Thymus (tissue), 11 donors: ENCODE data around the gene ATP6V0D1. TPM values are rescaled to one million over a fixed set of nuclear protein-coding genes. Genes with fewer than 3 reads are reported as not detected.

Source experiments
- DNase-seq, 9 donors: peaks; one replicate each; pipeline ENCODE4 v3.0.0-alpha.2; 2013; ENCODE audit warnings: low spot score in 9 of 9, low read depth in 6 of 9, missing footprints in 1 of 9
- H3K27ac ChIP-seq, 2 donors: one replicate each; pipeline ENCODE4 v1.5.1; 2013; ENCODE audit warnings: control low read depth in 1 of 2, low read depth in 1 of 2, low read length in 1 of 2, mild to moderate bottlenecking in 1 of 2, moderate library complexity in 1 of 2
- H3K27me3 ChIP-seq, 2 donors: one replicate each; pipeline ENCODE4 v1.5.1; 2013; ENCODE audit warnings: low read length in 1 of 2; ENCODE audit not compliant: control insufficient read depth in 2 of 2, insufficient read depth in 1 of 2
- H3K36me3 ChIP-seq, 2 donors: one replicate each; pipeline ENCODE4 v1.5.1; 2013; ENCODE audit warnings: low read length in 1 of 2, mild to moderate bottlenecking in 1 of 2, moderate library complexity in 1 of 2; ENCODE audit not compliant: control insufficient read depth in 2 of 2, insufficient read depth in 2 of 2
- H3K4me1 ChIP-seq, 2 donors: one replicate each; pipeline ENCODE4 v1.5.1; 2013; ENCODE audit warnings: low read length in 2 of 2; ENCODE audit not compliant: control insufficient read depth in 2 of 2, insufficient read depth in 2 of 2
- H3K4me3 ChIP-seq, 2 donors: one replicate each; pipeline ENCODE4 v1.5.1; 2013; ENCODE audit warnings: low read length in 2 of 2, control low read depth in 1 of 2, mild to moderate bottlenecking in 1 of 2
- H3K9me3 ChIP-seq, 2 donors: one replicate each; pipeline ENCODE4 v1.5.1; 2013; ENCODE audit warnings: low read length in 1 of 2, mild to moderate bottlenecking in 1 of 2; ENCODE audit not compliant: control insufficient read depth in 2 of 2, insufficient read depth in 1 of 2
- WGBS: extraction: QIAGEN DNeasy Blood & Tissue Kit; methylation state at CpG from one replicate; pipeline ENCODE4 v1.1.7; 2013; 5-methylcytosine and 5-hydroxymethylcytosine counted together
- polyA plus RNA-seq: library from polyadenylated mRNA; stranded (reverse); fragments of 200-250 nt; gene quantifications from one replicate; pipeline ENCODE4 v1.2.3, GENCODE V29; 2013
- total RNA-seq: library from RNA; stranded (reverse); fragments of 120-200 nt; gene quantifications from one replicate; pipeline ENCODE4 v1.2.4, GENCODE V29; 2013
- donor health status: healthy.

The ATP6V0D1 gene
- total and polyA plus RNA-seq, 2 donors, result 44.8 to 51.8 TPM

DNA sequence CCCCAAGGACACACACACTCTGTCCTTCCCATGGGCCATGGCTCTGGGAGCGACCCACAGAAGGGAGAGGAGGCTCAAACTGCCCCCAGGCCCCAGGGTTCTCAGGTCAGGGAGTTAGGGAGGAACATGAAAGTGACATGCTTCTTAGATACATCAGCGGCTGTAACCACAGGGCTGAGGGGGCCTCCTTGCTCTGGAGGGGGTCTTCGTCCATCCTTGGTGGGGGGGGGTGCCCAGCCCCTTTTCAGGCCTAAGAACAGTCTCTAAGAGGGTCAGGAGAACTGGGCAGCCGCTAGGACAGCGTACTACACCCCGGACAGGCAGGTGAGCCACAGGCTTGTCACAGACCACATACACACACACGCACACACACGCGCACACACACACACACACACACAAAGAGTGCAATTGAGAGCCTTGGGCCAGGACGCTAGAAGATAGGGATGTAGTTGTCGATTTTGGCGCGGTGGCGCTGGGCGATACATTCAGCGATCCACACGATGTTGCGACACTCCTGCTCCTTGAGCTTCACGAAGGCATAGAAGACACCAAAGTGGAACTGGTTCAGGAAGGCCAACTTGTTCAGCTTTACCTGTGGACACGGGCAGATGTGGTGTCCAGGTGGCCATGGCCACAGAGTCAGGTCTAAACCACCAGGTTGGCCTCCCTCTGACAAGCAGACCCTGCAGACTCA, 42.7 kb downstream of the ATP6V0D1 start:
- peaks cover 3 to 9% of the 10 kb centered on the region in 2 donors for H3K27me3 ChIP-seq
- H3K4me3 ChIP-seq, result no peak overlapping the region
- no peak for DNase-seq
- H3K27ac ChIP-seq, result no peak overlapping the region
- no peaks in the 10 kb centered on the region for H3K4me1 ChIP-seq
- no peaks in the 10 kb centered on the region for H3K9me3 ChIP-seq
- WGBS, result 97% methylated on average over 20 of the region's 20 CpGs
- peaks cover 47 to 58% of the 10 kb centered on the region in 2 donors for H3K36me3 ChIP-seq

DNA sequence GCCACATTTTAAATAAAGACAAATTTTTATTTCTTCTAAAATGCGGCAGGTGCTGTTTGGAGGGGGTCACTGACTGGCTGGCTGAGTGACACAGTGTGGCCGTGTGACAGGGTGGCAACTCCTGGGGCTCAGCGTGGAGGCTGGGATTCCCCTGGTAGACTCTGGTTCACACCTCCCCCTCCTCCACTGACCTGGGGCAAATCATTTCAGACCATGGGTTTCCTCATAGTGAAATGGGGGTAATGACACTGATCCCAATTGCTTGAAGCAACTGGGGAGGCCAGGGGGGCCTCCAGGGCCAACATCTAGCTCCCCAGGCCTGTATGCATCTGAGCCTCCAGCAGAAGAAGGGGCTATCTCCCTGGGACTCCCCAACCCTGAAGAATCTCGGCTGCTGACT, 43.4 kb downstream of the ATP6V0D1 start:
- DNase-seq, result no peak
- Histone ChIP-seq H3K4me3 (no peak overlapping the region), H3K4me1 (no peaks in the 10 kb centered on the region), H3K36me3 (peaks cover 40 to 53% of the 10 kb centered on the region in 2 donors), H3K27me3 (peaks cover 10 to 16% of the 10 kb centered on the region in 2 donors), H3K27ac (no peak overlapping the region), H3K9me3 (no peaks in the 10 kb centered on the region)
- 93% methylated on average over 4 of the region's 4 CpGs for WGBS

DNA sequence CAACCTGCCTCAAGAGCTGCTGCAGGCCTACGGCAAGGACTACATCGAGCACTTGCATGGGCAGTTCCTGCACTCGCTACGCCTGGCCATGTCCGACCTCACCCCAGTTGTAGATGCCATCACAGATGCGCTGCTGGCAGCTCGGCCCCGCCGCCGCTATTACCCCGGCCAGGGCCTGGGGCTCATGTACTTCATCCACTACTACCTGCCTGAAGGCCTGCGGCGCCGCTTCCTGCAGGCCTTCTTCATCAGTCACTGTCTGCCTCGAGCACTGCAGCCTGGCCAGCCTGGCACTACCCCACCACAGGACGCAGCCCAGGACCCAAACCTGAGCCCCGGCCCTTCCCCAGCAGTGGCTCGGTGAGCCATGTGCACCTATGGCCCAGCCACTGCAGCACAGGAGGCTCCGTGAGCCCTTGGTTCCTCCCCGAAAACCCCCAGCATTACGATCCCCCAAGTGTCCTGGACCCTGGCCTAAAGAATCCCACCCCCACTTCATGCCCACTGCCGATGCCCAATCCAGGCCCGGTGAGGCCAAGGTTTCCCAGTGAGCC, 44.2 kb downstream of the ATP6V0D1 start:
- Histone ChIP-seq H3K4me1 (no peaks in the 10 kb centered on the region), H3K27ac (no peak overlapping the region), H3K27me3 (peaks cover 17 to 24% of the 10 kb centered on the region in 2 donors), H3K4me3 (no peak overlapping the region), H3K36me3 (peaks cover 35 to 49% of the 10 kb centered on the region in 2 donors), H3K9me3 (no peaks in the 10 kb centered on the region)
- DNase-seq, result no peak
- WGBS, result 97% methylated on average over 23 of the region's 23 CpGs

DNA sequence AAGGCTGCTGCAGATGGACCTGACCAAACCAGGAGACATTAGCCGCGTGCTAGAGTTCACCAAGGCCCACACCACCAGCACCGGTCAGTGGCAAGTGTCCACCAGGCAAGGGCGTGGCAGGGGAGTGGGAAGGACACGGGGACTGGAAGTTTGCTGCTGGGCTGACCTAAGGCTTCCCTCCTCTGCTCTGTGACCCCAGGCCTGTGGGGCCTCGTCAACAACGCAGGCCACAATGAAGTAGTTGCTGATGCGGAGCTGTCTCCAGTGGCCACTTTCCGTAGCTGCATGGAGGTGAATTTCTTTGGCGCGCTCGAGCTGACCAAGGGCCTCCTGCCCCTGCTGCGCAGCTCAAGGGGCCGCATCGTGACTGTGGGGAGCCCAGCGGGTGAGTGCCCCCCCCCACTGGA, 45.2 kb downstream of the ATP6V0D1 start:
- DNase-seq, result no peak
- no peaks in the 10 kb centered on the region for H3K9me3 ChIP-seq
- WGBS, result 95% methylated on average over 16 of the region's 16 CpGs
- peaks cover 32 to 43% of the 10 kb centered on the region in 2 donors for H3K36me3 ChIP-seq
- H3K4me3 ChIP-seq, result no peak overlapping the region
- H3K4me1 ChIP-seq, result no peaks in the 10 kb centered on the region
- H3K27ac ChIP-seq, result no peak overlapping the region
- peaks cover 26 to 32% of the 10 kb centered on the region in 2 donors for H3K27me3 ChIP-seq

DNA sequence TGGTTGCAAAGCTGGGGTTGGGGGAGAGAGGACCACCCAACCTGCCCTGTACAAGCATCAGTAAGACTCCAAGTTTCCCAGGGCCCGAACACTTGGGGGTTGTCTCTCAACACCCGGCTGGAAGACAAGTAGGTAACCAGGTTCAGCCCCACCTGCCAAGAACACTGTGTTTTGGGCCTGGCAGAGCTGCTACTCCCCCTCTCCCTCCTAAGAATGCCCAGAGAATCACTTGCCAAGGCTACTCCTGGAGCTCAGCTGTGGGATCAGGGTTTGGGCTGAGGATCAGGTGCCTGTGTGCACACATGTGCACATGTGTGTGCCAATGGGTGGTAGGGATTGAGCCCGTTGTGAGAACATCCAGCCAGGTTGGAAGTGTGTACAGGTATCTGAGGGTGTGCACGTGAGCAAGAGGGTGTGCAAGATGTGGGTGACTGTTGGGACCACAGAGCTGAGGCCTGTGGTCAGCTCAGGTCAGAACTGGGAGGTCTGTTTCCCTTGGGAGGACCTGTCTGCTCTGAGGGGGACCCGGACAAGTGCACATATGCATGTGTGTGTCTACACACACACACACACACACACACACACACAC, 47.7 kb downstream of the ATP6V0D1 start:
- Histone ChIP-seq H3K4me3 (no peak overlapping the region), H3K27ac (no peak overlapping the region), H3K36me3 (peaks cover 14 to 22% of the 10 kb centered on the region in 2 donors), H3K9me3 (no peaks in the 10 kb centered on the region), H3K4me1 (peaks cover 0 to 5% of the 10 kb centered on the region in 2 donors), H3K27me3 (peaks cover 50 to 57% of the 10 kb centered on the region in 2 donors)
- no peak for DNase-seq
- 97% methylated on average over 5 of the region's 5 CpGs for WGBS

DNA sequence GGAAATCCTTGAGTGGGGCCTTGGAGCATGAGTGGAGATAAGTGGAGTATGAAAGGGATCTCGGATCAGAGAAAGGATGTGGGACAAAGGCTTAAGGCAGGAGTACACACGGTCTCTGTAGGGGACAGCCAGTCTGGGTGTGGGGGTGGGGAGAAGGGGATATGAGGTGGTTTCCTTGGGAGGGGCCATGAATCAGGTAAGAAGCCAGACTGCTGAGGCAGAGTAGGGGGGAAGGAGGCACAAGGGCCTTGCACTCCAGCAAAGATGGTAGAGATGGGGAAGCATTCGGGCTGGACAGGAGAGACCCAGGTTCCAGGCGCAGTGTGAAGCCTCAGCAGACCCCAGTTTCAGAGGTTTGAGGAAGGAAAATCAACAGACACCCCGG, 48.5 kb downstream of the ATP6V0D1 start:
- DNase-seq, result no peak
- Histone ChIP-seq H3K9me3 (no peaks in the 10 kb centered on the region), H3K4me3 (no peak overlapping the region), H3K27me3 (peaks cover 51 to 64% of the 10 kb centered on the region in 2 donors), H3K27ac (no peak overlapping the region), H3K4me1 (peaks cover 0 to 5% of the 10 kb centered on the region in 2 donors), H3K36me3 (peaks cover 7 to 15% of the 10 kb centered on the region in 2 donors)
- WGBS, result 62% methylated on average over 5 of the region's 5 CpGs

DNA sequence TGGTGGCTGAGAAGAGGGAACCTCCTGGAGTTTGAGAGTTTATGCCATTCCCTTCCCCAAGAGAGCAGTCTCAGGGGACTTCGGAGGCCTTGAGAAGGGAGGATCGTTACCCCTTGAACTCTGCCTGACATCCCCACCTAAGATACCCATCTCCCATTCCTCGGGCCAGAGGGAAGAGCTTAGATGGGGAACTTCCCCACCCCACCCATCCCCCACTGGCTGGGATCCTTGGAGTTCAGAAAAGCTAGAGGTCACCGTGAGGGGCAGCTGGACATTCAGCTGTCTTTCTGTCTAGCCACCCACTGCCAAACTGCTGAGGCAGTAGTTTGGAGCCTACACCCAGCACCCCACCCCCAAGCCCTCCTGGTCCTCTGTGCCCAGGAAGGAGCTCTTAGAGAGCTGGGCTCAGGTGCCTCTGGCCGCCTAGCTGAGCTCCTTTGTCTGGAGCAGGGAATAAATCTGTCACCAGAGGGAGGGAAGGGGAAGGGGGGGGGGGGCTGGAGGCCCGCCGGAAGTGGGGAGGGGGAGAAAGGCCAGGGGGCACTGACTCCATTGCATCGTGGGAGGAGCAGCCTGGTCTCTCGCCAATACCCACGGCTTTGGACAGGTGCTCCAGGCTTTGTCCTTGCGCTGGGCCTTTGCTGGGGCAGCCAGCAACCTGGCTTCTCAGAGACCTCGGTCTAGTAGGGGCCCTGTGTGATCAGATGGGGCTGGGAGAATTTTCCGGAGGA, 49.0 kb downstream of the ATP6V0D1 start:
- no peak for DNase-seq
- Histone ChIP-seq H3K4me1 (peaks cover 0 to 5% of the 10 kb centered on the region in 2 donors), H3K27me3 (peaks cover 51 to 69% of the 10 kb centered on the region in 2 donors), H3K27ac (no peak overlapping the region), H3K4me3 (peak overlapping the region in 1 of 2 donors; percentile 49), H3K9me3 (no peaks in the 10 kb centered on the region), H3K36me3 (peaks cover 2 to 10% of the 10 kb centered on the region in 2 donors)
- WGBS, result 53% methylated on average over 13 of the region's 13 CpGs

DNA sequence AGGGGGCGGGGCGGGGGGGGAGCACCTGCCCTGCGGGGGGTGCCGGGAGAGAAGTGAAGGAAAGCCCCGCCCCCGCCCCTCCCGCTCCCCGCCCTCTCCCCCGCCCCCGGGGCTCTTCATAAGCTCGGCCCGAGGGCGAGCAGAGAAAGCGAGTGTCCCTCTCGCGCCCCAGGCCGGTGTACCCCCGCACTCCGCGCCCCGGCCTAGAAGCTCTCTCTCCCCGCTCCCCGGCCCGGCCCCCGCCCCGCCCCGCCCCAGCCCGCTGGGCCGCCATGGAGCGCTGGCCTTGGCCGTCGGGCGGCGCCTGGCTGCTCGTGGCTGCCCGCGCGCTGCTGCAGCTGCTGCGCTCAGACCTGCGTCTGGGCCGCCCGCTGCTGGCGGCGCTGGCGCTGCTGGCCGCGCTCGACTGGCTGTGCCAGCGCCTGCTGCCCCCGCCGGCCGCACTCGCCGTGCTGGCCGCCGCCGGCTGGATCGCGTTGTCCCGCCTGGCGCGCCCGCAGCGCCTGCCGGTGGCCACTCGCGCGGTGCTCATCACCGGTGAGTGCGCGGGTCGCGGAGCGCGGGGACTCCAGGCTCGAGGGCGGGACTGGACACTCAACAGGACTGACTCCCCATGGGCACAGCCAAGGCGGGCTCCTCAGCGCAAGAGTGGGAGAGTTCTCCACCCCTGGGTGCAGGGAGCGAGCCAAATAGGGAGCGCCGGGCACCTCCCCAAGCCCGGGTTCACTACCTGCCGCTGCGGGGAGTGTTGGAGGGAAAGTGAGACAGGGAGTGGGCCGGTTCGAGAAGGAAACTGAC, 49.8 kb downstream of the ATP6V0D1 start, which contains the start of gene HSD11B2:
TSS of gene HSD11B2 (plus strand) at position 145 of the 798 bp plus-strand sequence. CDS start at position 273, 128 bp downstream.
- H3K27ac ChIP-seq, result no peak within 1 kb of the TSS
- peak within 1 kb of the TSS in 1 of 2 donors; percentile 49 for H3K4me3 ChIP-seq
- DNase-seq, result no peak
- H3K36me3 ChIP-seq, result peaks cover 0 to 4% of the 10 kb centered on the region in 2 donors
- no peaks in the 10 kb centered on the region for H3K9me3 ChIP-seq
- WGBS, result 2% methylated on average over 87 of the region's 87 CpGs
- peaks cover 51 to 75% of the 10 kb centered on the region in 2 donors for H3K27me3 ChIP-seq
- peaks cover 0 to 5% of the 10 kb centered on the region in 2 donors for H3K4me1 ChIP-seq
